IMR-90 (cell line): ENCODE results near the gene SLC8A1. TPM values are rescaled to one million over a fixed set of nuclear protein-coding genes. Genes with fewer than 3 reads are reported as not detected.

Experiments
- ATAC-seq: fragments of 200-7000 bp; cut with Tn5 transposase; 2 replicates; pipeline ENCODE4 v1.9.1; 2020; ENCODE audit warnings: low read depth, mild to moderate bottlenecking, moderate library complexity
- BruUV-seq: library from RNA; stranded (reverse); fragments of 400-500 nt; replicated peaks from 2 replicates; lab custom pipeline; 2021; lab: Mats Ljungman, UMichigan
- CTCF ChIA-PET: fragments of 300-600 bp; formaldehyde crosslinking; extraction: SDS; loops from one replicate; lab custom pipeline; 2021; ENCODE audit warnings: antibody characterized with exemption; lab: Yijun Ruan, JAX
- POLR2A ChIA-PET: fragments of 300-600 bp; sonication (Branson Sonifier 250); formaldehyde crosslinking; loops from one replicate; lab custom pipeline; 2022; ENCODE audit warnings: antibody characterized with exemption; ENCODE audit not compliant: unreplicated experiment; lab: Charles Lee
- DNase-seq: peaks from one replicate; pipeline ENCODE4 v3.0.0; 2013
- H2AFZ ChIP-seq: replicated peaks from 2 replicates; pipeline ENCODE3; 2013; ENCODE audit warnings: low read length, mild to moderate bottlenecking; ENCODE audit not compliant: poor library complexity
- H2AK5ac ChIP-seq: 2 replicates; pipeline ENCODE4 v1.6.1; 2013; ENCODE audit warnings: low read depth, low read length, inconsistent platforms
- H2AK9ac ChIP-seq: replicated peaks from 2 replicates; pipeline ENCODE3; 2013; ENCODE audit warnings: mild to moderate bottlenecking, low read depth, low read length, moderate library complexity; ENCODE audit not compliant: poor library complexity
- H2BK120ac ChIP-seq: 2 replicates; pipeline ENCODE4 v1.6.1; 2013; ENCODE audit warnings: low read depth, low read length, inconsistent platforms
- H2BK15ac ChIP-seq: 3 replicates; pipeline ENCODE4 v1.6.1; 2013; ENCODE audit warnings: low read depth, low read length, inconsistent platforms
- H2BK20ac ChIP-seq: 2 replicates; pipeline ENCODE4 v1.6.1; 2013; ENCODE audit warnings: low read depth, mild to moderate bottlenecking, inconsistent platforms, low read length, moderate library complexity
- H2BK5ac ChIP-seq: 2 replicates; pipeline ENCODE4 v1.6.1; 2013; ENCODE audit warnings: mild to moderate bottlenecking, low read depth, low read length, inconsistent platforms; ENCODE audit not compliant: poor library complexity, severe bottlenecking
- H3K14ac ChIP-seq: replicated peaks from 2 replicates; pipeline ENCODE4 v1.6.1; 2013; ENCODE audit warnings: low read depth, low read length, inconsistent platforms
- H3K18ac ChIP-seq: 2 replicates; pipeline ENCODE4 v1.6.1; 2013; ENCODE audit warnings: low read depth, low read length, control low read depth
- H3K23ac ChIP-seq: 2 replicates; pipeline ENCODE4 v1.6.1; 2013; ENCODE audit warnings: low read depth, low read length, inconsistent platforms
- H3K27ac ChIP-seq: 2 replicates; pipeline ENCODE4 v1.5.1; 2013; ENCODE audit warnings: mild to moderate bottlenecking, control low read depth, low read length; ENCODE audit not compliant: insufficient read depth
- H3K27me3 ChIP-seq: 2 replicates; pipeline ENCODE4 v1.6.1; 2013; ENCODE audit warnings: low read length; ENCODE audit not compliant: control insufficient read depth, insufficient read depth
- H3K36me3 ChIP-seq: 2 replicates; pipeline ENCODE4 v1.6.1; 2013; ENCODE audit warnings: low read length, mixed read lengths; ENCODE audit not compliant: control insufficient read depth, insufficient read depth
- H3K4ac ChIP-seq: 2 replicates; pipeline ENCODE4 v1.6.1; 2013; ENCODE audit warnings: low read depth, low read length, inconsistent platforms
- H3K4me1 ChIP-seq: 2 replicates; pipeline ENCODE4 v1.6.1; 2013; ENCODE audit warnings: low read length, mixed read lengths; ENCODE audit not compliant: control insufficient read depth, insufficient read depth
- H3K4me2 ChIP-seq: 2 replicates; pipeline ENCODE4 v1.6.1; 2013; ENCODE audit warnings: low read depth, mild to moderate bottlenecking, control low read depth, low read length, moderate library complexity
- H3K4me3 ChIP-seq: 2 replicates; pipeline ENCODE4 v1.5.1; 2013; ENCODE audit warnings: low read depth, mild to moderate bottlenecking, control low read depth, low read length, moderate library complexity; ENCODE audit not compliant: insufficient read depth
- H3K56ac ChIP-seq: 2 replicates; pipeline ENCODE4 v1.6.1; 2013; ENCODE audit warnings: low read length, inconsistent platforms; ENCODE audit not compliant: insufficient read depth; ENCODE audit errors: extremely low read depth
- H3K79me1 ChIP-seq, 2 experiments: 2 replicates each; pipeline ENCODE4 v1.6.1; 2013; ENCODE audit warnings: low read length in 2 of 2, inconsistent platforms in 1 of 2, low read depth in 1 of 2
- H3K9ac ChIP-seq: 2 replicates; pipeline ENCODE4 v1.6.1; 2013; ENCODE audit warnings: low read depth, low read length, control low read depth
- H3K9me1 ChIP-seq: 2 replicates; pipeline ENCODE4 v1.6.1; 2013; ENCODE audit warnings: low read length, inconsistent platforms; ENCODE audit not compliant: insufficient read depth
- H3K9me3 ChIP-seq: 2 replicates; pipeline ENCODE4 v1.6.1; 2013; ENCODE audit warnings: low read length; ENCODE audit not compliant: control insufficient read depth, insufficient read depth
- H4K20me1 ChIP-seq: 2 replicates; pipeline ENCODE4 v1.6.1; 2013; ENCODE audit warnings: low read length, inconsistent platforms; ENCODE audit not compliant: insufficient read depth
- H4K5ac ChIP-seq: 2 replicates; pipeline ENCODE4 v1.6.1; 2013; ENCODE audit warnings: mild to moderate bottlenecking, low read depth, low read length, control low read depth
- H4K8ac ChIP-seq, 2 experiments: 2 replicates each; pipeline ENCODE4 v1.6.1; 2013; ENCODE audit warnings: low read depth in 2 of 2, low read length in 2 of 2, control low read depth in 1 of 2, inconsistent platforms in 1 of 2
- H4K91ac ChIP-seq: 2 replicates; pipeline ENCODE4 v1.6.1; 2013; ENCODE audit warnings: low read depth, low read length, inconsistent platforms; ENCODE audit not compliant: insufficient read depth
- CHD1 ChIP-seq: IDR thresholded peaks from 2 replicates; pipeline ENCODE4 v1.6.1; 2012; ENCODE audit warnings: low read depth, low read length, improper control_type of control experiment
- ELK1 ChIP-seq: fragments of 150-350 bp; IDR thresholded peaks from 2 replicates; pipeline ENCODE4 v1.6.1; 2016; ENCODE audit warnings: low read depth, mild to moderate bottlenecking, low read length, moderate library complexity, borderline replicate concordance
- FOS ChIP-seq: fragments of 150-350 bp; IDR thresholded peaks from 2 replicates; pipeline ENCODE4 v1.6.1; 2016; ENCODE audit warnings: low read depth, low read length
- MAZ ChIP-seq: IDR thresholded peaks from 2 replicates; pipeline ENCODE4 v1.6.1; 2012; ENCODE audit warnings: low read depth, mild to moderate bottlenecking, low read length, improper control_type of control experiment, moderate library complexity, borderline replicate concordance
- NFE2L2 ChIP-seq: fragments of 150-350 bp; IDR thresholded peaks from 2 replicates; pipeline ENCODE4 v1.6.1; 2016; ENCODE audit warnings: low read depth, mild to moderate bottlenecking, low read length
- POLR2A ChIP-seq: IDR thresholded peaks from 2 replicates; pipeline ENCODE4 v1.6.1; 2012; ENCODE audit warnings: mild to moderate bottlenecking, low read depth, low read length
- RAD21 ChIP-seq: IDR thresholded peaks from 2 replicates; pipeline ENCODE4 v1.6.1; 2012; ENCODE audit warnings: low read length, improper control_type of control experiment
- RCOR1 ChIP-seq: IDR thresholded peaks from 2 replicates; pipeline ENCODE4 v1.6.1; 2012; ENCODE audit warnings: mild to moderate bottlenecking, low read length, improper control_type of control experiment; ENCODE audit not compliant: insufficient replicate concordance
- SMC3 ChIP-seq: fragments of 150-350 bp; IDR thresholded peaks from 2 replicates; pipeline ENCODE4 v1.6.1; 2016; ENCODE audit warnings: low read depth, mild to moderate bottlenecking, antibody characterized with exemption, low read length, moderate library complexity
- USF2 ChIP-seq: fragments of 150-350 bp; IDR thresholded peaks from 2 replicates; pipeline ENCODE4 v1.6.1; 2017; ENCODE audit warnings: mild to moderate bottlenecking, antibody characterized with exemption, low read length, low read depth
- dilution Hi-C: fragments of 300-500 bp; cut with HindIII; formaldehyde crosslinking; loops from one replicate; pipeline ENCODE4 v1.14.3; 2018; ENCODE audit warnings: low sequenced_read_pairs; ENCODE audit not compliant: unreplicated experiment
- in situ Hi-C: fragments of 300-500 bp; cut with MboI; formaldehyde crosslinking; loops from 3 replicates; pipeline ENCODE4 v1.14.3; 2019; ENCODE audit warnings: low sequenced_read_pairs, inconsistent platforms, mixed read lengths
- intact Hi-C: fragments of 100-400 bp; cut with micrococcal nuclease; formaldehyde crosslinking; loops from 2 replicates; pipeline ENCODE4 v1.10.0; 2022
- polyA plus RNA-seq, 3 experiments: library from polyadenylated mRNA; depleted of rRNA; stranded (reverse); fragments of >200 nt; gene quantifications; 2 replicates each; pipeline ENCODE4 v1.2.3, GENCODE V29; 2012; ENCODE audit warnings: low replicate concordance in 1 of 3
- total RNA-seq: library from RNA; depleted of rRNA; stranded (reverse); fragments of >200 nt; gene quantifications from 2 replicates; pipeline ENCODE4 v1.2.3, GENCODE V29; 2012

SLC8A1 gene
- total and polyA plus RNA-seq, 2 of the 4 experiments (the other 2 are of a cell fraction): 7.7 to 57.0 TPM

GRCh38 chr2:40200366-40200915 lies 251.4 kb downstream of the SLC8A1 start (continued):
- TF ChIP-seq SMC3: no peak

- Histone ChIP-seq H4K91ac (peak overlapping the region; percentile 6; the same call in 1 of the 2 replicates), H3K4me2 (peak overlapping the region; percentile 49; the same call in 1 of the 2 replicates), H2AK9ac (no peak overlapping the region), H2BK15ac (peak overlapping the region; percentile 3; the same call in 1 of the 3 replicates), H3K23ac (no peak overlapping the region), H3K27ac (peak overlapping the region; percentile 58; the same call in 1 of the 2 replicates), H3K27me3 (no peaks in the 10 kb centered on the region), H4K8ac (peak overlapping the region in 1 of 2 experiments; percentile 13; a peak in 1 of 4 replicates), H2BK120ac (peak overlapping the region; percentile 32; the same call in 1 of the 2 replicates), H2BK5ac (peak overlapping the region; percentile 94), H3K9ac (no peak overlapping the region), H2AFZ (no peak overlapping the region), H3K14ac (0 out of 2 replicates have a peak overlapping the region, but pooled peaks have one; percentile 54), H3K4me3 (no peak overlapping the region), H3K9me1 (peaks cover 7% of the 10 kb centered on the region; the same call in 1 of the 2 replicates), H3K4ac (0 out of 2 replicates have a peak overlapping the region, but pooled peaks have one; percentile 32), H3K18ac (peak overlapping the region; percentile 98), H4K20me1 (no peaks in the 10 kb centered on the region), H2AK5ac (no peak overlapping the region), H3K79me1 (peaks cover 5 to 26% of the 10 kb centered on the region in 2 experiments; a peak in 3 of 4 replicates), H3K4me1 (peaks cover 18% of the 10 kb centered on the region), H2BK20ac (peak overlapping the region; percentile 6; the same call in 1 of the 2 replicates), H3K56ac (no peak overlapping the region), H3K36me3 (no peaks in the 10 kb centered on the region), H3K9me3 (no peaks in the 10 kb centered on the region), H4K5ac (peak overlapping the region; percentile 94)
- in situ Hi-C loops: no loop called here
- dilution Hi-C loops: no loop called here
- BruUV-seq: no TSS peak
- ChIA-PET POLR2A (no interaction called here), CTCF (no interaction called here)
- peak; percentile 13 for ATAC-seq
- DNase-seq: peak; percentile 74
- intact Hi-C loops: loop anchor here (5.0 kb wide), 1 partner anchor 97 kb away; no protein-coding TSS in a partner anchor
- no peak for TF ChIP-seq RCOR1
- TF ChIP-seq POLR2A: no peak
- TF ChIP-seq MAZ: no peak
- no peak for TF ChIP-seq RAD21
- no peak for TF ChIP-seq CHD1
- no peak for TF ChIP-seq ELK1
- no peak for TF ChIP-seq USF2
- TF ChIP-seq SMC3: no peak
- no peak for TF ChIP-seq NFE2L2
- no peak for TF ChIP-seq FOS
Observed at GRCh38 chr2:40199771-40200170, 252.1 kb downstream of the SLC8A1 start.
